Hematopoietic multipotent progenitor cell treated with erythropoietin and hydrocortisone succinate and interleukin-3 and kit ligand, for 4 days (in vitro differentiated cells): ENCODE measurements around the gene PRSS1.
"Not testable (repeated sequence)": the region's sequence is repeated elsewhere in the genome, so short reads cannot be mapped to it uniquely, and the experiment has no call there.

ENCODE experiments used
- DNase-seq: peaks from one replicate; pipeline ENCODE4 v3.0.0-alpha.2; 2015

The PRSS1 gene

GRCh38 chr7:142748410-142748809, 862 bp upstream of the PRSS1 start:
- DNase-seq, result not testable (repeated sequence)

- DNase-seq, result no peak
Measured at GRCh38 chr7:142750321-142750938, 1.2 kb downstream of the PRSS1 start.

GRCh38 chr7:142751526-142752175, 2.4 kb downstream of the PRSS1 start:
- not testable (repeated sequence) for DNase-seq

GRCh38 chr7:142752376-142753225, 3.3 kb downstream of the PRSS1 start:
- no peak for DNase-seq

- DNase-seq, result no peak
Measured at GRCh38 chr7:142753366-142753765, 4.1 kb downstream of the PRSS1 start.

GRCh38 chr7:142753925-142754491, 4.7 kb downstream of the PRSS1 start:
- DNase-seq, result not testable (repeated sequence)

GRCh38 chr7:142754681-142755575, 5.7 kb downstream of the PRSS1 start:
- no peak for DNase-seq

- DNase-seq, result not testable (repeated sequence)
Measured at GRCh38 chr7:142758312-142758711, 9.0 kb downstream of the PRSS1 start.

- DNase-seq, result no peak
Measured at GRCh38 chr7:142759433-142759832, 10.2 kb downstream of the PRSS1 start.

- DNase-seq, result no peak
Measured at GRCh38 chr7:142760071-142760642, 10.9 kb downstream of the PRSS1 start.

GRCh38 chr7:142761606-142762005, 12.3 kb downstream of the PRSS1 start:
- DNase-seq, result not testable (repeated sequence)

GRCh38 chr7:142762104-142762503, 12.8 kb downstream of the PRSS1 start:
- no peak for DNase-seq

- DNase-seq, result no peak
Measured at GRCh38 chr7:142767451-142767850, 18.2 kb downstream of the PRSS1 start.

- DNase-seq, result no peak
Measured at GRCh38 chr7:142767861-142768260, 18.6 kb downstream of the PRSS1 start.

GRCh38 chr7:142768885-142769284, 19.6 kb downstream of the PRSS1 start:
- DNase-seq, result not testable (repeated sequence)

- DNase-seq, result peak; percentile 31
Measured at GRCh38 chr7:142770661-142771352, 21.5 kb downstream of the PRSS1 start, which contains the start of gene PRSS2. TSS of gene PRSS2 (plus strand) at chr7:142770970. CDS start at chr7:142770983, 13 bp downstream.

- no peak for DNase-seq
Measured at GRCh38 chr7:142771353-142771723, 22.1 kb downstream of the PRSS1 start.

GRCh38 chr7:142772051-142772450, 22.8 kb downstream of the PRSS1 start:
- DNase-seq, result no peak

- no peak for DNase-seq
Measured at GRCh38 chr7:142772673-142773072, 23.4 kb downstream of the PRSS1 start.

- no peak for DNase-seq
Measured at GRCh38 chr7:142773230-142773629, 24.0 kb downstream of the PRSS1 start.
